ENCODE results near the gene MUC6. TPM values are rescaled to one million over a fixed set of nuclear protein-coding genes. Genes with fewer than 3 reads are reported as not detected.

The MUC6 gene
- total RNA-seq, 1 donor, result not detected

- no peak for TF ChIP-seq CTCF (IDR thresholded peaks at IDR 0.05; ENCODE audit: insufficient read depth, low read length)
- DNase-seq (ENCODE audit: low read depth), result no peak
Observed at GRCh38 chr11:1044160-1044559, 7.6 kb upstream of the MUC6 start.

GRCh38 chr11:1043563-1044096, 7.1 kb upstream of the MUC6 start:
- TF ChIP-seq CTCF (IDR thresholded peaks at IDR 0.05; ENCODE audit: insufficient read depth, low read length), result no peak
- DNase-seq (ENCODE audit: low read depth), result no peak
- no peak overlapping the region for H3K4me3 ChIP-seq (ENCODE audit: low read depth, low read length)

More at GRCh38 chr11:1044160-1044559, 7.6 kb upstream of the MUC6 start:
- H3K4me3 ChIP-seq (ENCODE audit: low read depth, low read length), result no peak overlapping the region

GRCh38 chr11:1042626-1043562, 6.4 kb upstream of the MUC6 start:
- no peak overlapping the region for H3K4me3 ChIP-seq (ENCODE audit: low read depth, low read length)
- DNase-seq (ENCODE audit: low read depth), result no peak
- TF ChIP-seq CTCF (IDR thresholded peaks at IDR 0.05; ENCODE audit: insufficient read depth, low read length), result no peak

GRCh38 chr11:1041936-1042608, 5.6 kb upstream of the MUC6 start:
- peak; percentile 37 for DNase-seq (ENCODE audit: low read depth)
- no peak for TF ChIP-seq CTCF (IDR thresholded peaks at IDR 0.05; ENCODE audit: insufficient read depth, low read length)

GRCh38 chr11:1041471-1041870, 5.0 kb upstream of the MUC6 start:
- H3K4me3 ChIP-seq (ENCODE audit: low read depth, low read length), result no peak overlapping the region
- TF ChIP-seq CTCF (IDR thresholded peaks at IDR 0.05; ENCODE audit: insufficient read depth, low read length), result no peak
- DNase-seq (ENCODE audit: low read depth), result no peak

More at GRCh38 chr11:1041936-1042608, 5.6 kb upstream of the MUC6 start:
- H3K4me3 ChIP-seq (ENCODE audit: low read depth, low read length), result no peak overlapping the region

GRCh38 chr11:1041149-1041467, 4.6 kb upstream of the MUC6 start:
- no peak for TF ChIP-seq CTCF (IDR thresholded peaks at IDR 0.05; ENCODE audit: insufficient read depth, low read length)
- no peak overlapping the region for H3K4me3 ChIP-seq (ENCODE audit: low read depth, low read length)
- DNase-seq (ENCODE audit: low read depth), result no peak

Data from fibroblast of the aortic adventitia (primary cell).